HG02943 (cell line): ENCODE results near the gene HECW1.
"Not testable (repeated sequence)": the region's sequence is repeated elsewhere in the genome, so short reads cannot be mapped to it uniquely, and the experiment has no call there.

Source experiments
- ATAC-seq: cut with Tn5 transposase; IDR thresholded peaks from one replicate; pipeline ENCODE4 v1.9.1; 2021; ENCODE audit warnings: mild to moderate bottlenecking, low read depth, moderate library complexity; ENCODE audit not compliant: unreplicated experiment

Gene HECW1

DNA sequence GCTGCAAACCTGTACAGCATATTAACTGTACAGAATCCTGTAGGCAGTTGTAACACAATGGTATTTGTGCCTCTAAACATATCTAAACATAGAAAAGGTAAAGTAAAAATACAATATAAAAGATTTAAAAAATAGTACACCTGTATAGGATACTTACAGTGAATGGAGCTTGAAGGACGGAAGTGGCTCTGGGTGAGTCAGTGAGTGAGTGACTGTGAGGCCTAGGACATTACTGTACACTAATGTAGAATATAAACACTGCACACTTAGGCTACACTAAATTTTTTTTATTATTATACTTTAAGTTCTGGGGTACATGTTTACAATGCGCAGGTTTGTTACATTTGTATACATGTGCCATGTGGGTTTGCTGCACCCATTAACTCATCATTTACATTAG, 373.1 kb downstream of the HECW1 start:
- no peak for ATAC-seq

DNA sequence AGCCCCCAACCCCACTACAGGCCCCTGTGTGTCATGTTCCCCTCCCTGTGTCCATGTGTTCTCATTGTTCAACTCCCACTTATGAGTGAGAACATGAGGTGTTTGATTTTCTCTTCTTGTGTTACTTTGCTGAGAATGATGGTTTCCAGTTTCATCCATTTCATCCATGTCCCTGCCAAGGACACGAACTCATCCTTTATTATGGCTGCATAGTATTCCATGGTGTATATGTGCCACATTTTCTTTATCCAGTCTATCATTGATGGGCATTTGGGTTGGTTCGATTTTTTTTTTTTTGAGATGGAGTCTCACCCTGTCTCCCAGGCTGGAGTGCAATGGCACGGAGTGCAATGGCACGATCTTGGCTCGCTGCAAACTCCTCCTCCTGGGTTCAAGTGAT, 373.6 kb downstream of the HECW1 start:
- not testable (repeated sequence) for ATAC-seq

DNA sequence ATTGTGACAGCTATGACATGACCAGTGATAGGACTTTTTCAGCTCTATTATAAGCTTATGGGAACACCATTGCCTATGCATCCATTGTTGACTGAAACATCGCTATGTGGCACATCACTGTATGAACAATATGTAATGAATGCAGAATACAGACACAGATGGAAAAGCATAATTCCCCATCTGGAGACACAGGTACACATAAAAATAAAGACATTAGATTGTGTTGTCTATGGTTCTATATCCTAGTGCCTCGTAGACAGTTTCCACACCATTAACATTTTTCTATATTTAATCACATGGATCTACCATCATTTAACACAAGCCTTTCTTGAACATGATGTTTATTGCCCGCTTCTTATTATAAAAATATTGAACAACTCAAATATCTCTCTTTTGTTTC, 374.2 kb downstream of the HECW1 start:
- no peak for ATAC-seq

DNA sequence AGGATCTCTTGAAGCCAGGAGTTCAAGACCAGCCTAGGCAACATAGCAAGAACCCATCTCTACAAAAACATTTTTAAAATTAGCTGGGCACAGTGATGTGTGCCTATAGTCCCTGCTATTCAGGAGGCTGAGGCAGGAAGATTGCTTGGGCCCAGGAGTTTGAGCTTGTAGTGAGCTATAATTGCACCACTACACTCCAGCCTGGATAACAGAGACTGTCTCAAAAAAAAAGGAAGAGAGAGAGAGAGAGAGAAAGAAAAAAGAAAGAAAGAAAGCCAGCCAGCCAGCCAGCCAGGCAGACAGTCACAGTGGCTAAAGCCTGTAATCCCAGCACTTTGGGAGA, 375.3 kb downstream of the HECW1 start:
- no peak for ATAC-seq

DNA sequence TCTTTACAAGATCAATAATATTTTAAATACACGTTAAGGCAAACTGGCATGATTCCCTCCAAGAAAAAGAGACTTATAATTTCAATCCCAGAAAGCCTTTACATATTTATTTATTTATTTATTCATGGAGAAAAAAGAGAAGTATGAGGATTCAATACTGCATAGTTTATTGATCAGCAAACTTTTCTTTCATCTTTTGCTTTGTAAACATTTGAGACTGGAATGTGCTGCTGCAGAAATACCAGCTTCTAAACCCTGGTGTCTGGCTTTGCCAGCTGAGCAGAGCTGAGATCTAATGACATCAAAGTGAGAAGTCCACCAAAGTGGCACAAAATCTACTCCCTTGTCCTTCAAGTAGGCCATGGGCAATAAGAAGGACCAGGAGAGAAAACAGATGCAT, 376.8 kb downstream of the HECW1 start:
- no peak for ATAC-seq

DNA sequence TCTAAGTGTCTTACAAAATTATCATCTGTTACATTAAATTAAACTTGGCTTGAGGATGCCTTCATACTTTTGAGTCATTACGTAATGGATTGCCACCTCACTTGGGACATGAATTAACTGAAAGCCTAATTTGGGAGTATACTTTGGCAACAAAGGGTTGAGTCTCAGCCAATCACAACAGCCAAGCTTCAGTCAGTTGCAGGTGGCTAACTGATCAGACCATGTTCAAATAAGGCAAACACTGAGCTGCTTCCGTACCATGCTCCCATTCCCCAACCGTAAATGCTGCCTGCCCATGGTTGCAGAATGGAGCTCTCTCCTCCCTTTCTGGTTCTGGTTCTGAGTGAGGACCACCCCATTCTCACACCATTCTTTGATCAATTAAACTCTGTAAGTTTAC, 377.6 kb downstream of the HECW1 start:
- ATAC-seq = no peak

DNA sequence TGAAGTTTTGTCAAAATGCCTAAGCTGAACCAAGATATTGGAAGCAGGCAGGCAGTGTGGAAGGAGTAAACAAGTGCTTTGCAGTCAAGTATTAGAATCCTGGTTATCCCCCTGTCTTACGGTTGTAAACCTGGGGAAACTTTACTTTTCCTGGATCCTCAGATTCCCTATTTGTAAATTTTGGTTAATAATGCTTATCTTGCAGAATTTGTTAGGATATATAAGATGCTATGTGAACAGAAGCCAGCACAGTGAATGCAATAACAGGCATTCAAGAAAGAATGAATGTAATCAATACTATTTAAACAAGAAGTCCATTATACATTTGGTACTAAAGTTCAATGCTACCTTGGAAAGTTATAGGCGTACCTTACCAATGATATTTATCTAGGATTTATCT, 378.7 kb downstream of the HECW1 start:
- no peak for ATAC-seq

DNA sequence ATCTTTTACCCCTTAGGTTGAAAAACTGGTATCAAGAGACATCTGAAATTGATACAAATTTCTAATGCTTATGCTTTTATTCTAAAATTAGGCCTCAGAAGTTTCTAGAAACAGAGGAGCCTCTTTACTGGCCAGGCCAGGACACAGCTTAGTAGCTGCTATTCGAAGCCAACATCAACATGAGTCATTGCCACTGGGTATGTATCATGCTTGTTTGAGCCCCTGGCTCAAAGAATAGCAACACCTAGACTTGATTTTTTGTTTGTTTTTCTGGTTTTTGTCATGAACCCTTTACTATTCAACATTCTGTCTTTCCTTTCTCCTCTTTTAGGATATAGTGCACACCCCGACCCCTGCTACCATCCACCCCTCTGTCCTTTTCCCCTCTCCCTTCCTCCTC, 379.5 kb downstream of the HECW1 start:
- no peak for ATAC-seq

DNA sequence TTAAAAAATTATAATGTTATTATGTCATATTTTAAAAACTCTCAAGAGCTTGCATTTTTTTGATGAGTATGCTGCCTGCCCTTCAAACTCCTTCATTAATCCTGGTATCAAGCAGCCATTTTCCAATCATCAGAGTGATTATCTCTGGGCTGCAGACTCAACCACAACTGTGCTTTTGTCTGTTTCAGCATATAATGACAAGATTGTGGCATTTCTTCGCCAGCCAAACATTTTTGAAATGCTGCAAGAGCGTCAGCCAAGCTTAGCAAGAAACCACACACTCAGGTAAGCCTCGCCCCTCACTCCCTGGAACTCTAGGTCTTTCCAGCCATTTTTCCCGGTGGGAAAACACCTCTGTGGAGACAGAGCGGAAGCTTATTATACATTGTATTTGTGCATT, 380.4 kb downstream of the HECW1 start:
- no peak for ATAC-seq

DNA sequence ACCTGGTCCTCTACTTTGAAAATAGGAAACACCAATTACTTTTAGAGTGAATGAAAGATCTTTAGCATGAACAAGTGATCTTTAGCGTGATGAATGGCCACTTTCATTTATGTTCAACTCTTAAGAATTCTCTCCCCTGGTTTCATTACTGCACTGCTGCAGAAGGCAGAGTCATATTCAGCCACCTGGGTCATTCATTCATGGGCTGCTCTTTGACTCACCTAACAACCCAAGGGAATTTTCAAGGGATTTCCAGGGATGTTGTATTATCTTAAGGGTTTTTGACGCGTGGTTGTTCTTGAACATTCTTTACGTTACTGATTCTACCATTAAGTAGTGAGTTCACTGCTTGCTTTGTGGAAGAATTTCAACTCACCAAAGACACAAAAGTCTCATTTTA, 383.1 kb downstream of the HECW1 start:
- ATAC-seq = no peak

DNA sequence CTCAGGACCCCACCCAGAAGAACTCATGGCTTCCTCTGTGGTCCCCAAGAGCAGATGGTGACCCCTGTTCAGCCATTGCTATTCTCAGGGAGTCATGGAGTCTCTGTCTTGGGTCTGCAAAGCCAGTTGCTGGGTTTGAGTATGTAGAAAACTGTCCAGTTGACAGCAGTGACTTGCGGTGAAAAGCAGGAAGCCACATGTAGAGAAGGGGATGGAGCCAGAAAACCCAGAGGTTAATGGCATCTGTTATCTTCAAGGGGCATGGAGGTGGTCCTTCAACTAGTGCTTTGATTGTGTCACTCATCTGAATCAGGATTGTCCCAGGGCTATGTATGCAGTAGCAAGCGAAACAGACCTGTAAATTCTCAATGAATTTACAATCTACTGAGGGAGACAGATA, 384.1 kb downstream of the HECW1 start:
- ATAC-seq = no peak

DNA sequence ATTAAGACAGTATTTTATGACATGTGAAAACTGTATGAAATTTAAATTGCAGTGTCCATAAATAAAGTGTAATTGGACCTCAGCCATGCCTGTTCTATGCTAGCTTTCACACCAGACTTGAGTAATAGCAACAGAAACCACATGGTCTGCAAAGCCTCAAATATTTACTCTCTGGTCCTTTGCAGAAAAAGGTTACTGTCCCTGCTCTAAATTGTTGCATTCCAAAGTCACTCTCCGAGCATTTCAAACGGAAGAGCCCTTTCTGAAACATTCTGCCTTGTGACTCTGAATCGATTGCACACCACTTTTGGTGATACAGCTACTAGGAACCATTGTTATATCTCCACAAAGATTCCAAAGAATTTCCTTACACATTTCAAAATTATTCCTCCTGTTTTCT, 389.4 kb downstream of the HECW1 start:
- no peak for ATAC-seq

DNA sequence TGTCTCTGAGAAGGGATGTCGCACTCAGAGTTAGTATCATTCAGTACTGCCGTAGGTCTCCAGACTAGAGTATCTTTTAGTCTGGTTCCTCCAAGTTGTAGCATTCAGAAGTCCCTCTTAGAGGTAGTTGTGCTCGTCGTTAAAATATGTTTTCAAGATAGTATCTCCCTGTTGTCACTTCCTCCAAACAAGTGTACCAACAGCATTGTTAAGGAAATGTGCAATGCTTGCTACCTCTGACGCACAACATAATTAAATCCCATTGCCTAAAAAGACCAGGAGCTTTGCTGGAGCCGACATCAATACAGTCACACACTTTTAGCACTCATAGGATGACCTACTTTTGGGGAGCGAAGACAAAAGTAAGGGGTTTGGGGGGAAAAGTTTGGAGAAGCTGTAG, 390.5 kb downstream of the HECW1 start:
- ATAC-seq = no peak

DNA sequence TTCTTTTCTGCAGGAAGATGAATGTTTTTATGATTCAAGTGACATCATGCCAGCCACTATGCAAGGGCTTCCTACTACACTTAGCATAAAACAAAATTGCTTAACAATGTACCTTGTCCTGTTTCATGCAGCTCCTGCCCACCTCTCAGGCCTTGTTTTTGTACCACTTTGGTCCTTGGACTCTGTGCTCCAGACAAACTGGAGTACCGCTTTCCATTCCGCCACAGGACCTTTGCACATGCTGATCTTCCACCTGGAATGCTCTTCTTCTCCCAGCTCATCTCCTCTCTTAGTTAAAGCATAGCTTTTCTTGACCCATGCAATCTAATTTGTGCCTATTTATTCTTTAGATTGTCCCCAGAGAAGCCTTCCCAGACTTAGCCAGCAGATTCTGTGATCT, 393.0 kb downstream of the HECW1 start:
- no peak for ATAC-seq

DNA sequence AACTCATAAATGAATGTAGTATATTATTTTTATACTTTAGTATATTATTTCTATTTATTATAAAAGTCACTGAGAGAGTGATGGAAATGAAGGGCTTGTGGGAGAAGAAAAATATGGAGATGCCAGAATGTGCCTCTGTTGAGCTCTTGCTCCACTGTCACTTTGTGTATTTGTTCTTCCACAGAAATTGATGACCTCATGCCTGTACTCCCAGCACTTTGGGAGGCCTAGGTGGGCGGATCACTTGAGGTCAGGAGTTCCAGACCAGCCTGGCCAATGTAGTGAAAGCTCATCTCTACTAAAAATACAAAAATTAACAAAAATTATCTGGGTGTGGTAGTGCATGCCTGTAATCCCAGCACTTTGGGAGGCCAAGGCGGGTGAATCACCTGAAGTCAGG, 394.0 kb downstream of the HECW1 start:
- no peak for ATAC-seq

DNA sequence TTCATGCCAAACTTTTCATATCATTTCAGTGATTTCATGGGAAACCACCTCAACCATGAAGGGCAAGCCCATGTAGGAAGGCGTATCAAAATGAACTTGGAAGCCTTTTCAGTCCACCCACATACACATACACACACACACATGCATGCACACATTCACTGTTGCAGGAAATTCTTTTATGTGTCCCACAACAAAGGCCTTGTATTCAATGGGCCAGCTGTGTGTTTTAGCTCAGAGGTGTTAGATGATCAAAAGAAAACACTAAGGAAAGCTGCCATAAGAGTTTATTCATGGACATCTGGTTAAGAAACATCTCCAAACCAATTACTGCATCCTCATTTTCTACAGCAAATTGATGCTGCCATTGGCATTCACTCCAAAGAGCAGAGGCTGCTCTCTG, 396.0 kb downstream of the HECW1 start:
- ATAC-seq = no peak

DNA sequence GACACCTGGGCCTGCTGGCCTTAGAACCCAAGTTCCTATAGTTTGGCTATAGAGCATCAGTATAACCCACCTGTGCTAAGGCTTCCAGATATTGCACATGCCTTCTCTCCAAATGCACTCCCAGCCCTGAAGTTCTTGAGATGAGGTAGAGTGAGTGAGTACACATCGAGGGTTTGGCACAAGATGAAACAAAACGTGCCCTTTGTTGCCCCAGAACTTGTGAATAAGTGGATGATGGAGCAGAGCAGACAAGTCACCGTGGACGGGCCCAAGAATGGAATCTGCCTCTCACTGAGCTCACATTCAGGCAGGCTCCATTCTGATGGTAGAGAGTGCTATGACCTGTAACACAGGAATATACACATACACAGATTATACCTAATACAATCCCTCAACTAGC, 397.5 kb downstream of the HECW1 start:
- ATAC-seq = no peak

DNA sequence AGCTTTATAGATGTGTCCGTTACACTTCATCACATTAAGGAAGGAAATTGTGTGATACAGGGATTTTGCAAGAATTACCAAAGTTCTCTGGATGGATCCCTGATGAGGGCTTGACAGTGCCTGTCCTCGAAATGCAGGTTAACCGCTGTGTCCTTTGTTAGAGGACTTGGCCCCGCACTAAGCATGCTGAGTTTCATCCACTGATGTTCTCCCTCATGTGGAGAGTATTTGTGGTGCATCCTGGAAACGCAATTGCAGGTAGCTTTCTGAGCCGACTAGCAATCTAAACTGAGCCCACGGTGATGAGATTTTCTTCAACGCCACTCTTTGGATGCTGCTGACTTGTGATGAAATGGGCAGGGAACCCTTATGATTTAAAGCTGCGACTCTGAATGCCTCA, 398.6 kb downstream of the HECW1 start:
- ATAC-seq = no peak

DNA sequence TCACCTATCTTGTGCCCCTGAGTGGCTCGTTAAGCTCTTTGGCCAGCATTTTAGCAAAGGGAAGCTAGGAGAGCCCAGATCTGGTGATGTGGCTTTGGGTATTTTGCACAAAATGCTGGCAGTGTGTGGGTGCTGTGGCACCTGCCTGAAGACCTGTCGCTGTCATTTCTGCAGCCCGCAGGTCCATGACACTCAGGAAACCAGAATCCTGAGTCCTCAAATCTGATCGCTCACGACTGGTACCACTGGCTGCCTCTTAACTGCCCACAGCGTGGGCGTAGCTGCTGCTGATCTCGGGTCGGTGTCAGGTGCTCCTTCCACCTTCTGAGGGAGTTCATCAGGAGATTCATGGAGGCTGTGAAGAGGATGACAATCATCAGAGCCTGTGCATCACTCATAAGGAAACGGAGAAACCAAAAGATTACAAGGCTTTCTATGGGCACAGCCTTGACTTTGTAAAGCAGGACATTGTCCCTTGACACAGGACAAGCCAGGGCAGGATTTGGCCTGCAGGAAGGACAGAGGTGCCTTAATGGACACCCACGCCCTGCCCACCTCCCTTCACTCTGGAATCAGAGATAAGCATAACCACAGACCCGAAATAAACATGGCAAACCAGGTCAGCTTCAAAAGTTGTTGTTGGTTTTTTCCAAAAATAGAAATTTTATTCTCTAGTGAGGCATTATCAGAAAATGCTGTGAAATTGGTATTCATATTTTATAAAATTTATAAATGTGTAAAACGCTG, 399.5 kb downstream of the HECW1 start:
- ATAC-seq = no peak

DNA sequence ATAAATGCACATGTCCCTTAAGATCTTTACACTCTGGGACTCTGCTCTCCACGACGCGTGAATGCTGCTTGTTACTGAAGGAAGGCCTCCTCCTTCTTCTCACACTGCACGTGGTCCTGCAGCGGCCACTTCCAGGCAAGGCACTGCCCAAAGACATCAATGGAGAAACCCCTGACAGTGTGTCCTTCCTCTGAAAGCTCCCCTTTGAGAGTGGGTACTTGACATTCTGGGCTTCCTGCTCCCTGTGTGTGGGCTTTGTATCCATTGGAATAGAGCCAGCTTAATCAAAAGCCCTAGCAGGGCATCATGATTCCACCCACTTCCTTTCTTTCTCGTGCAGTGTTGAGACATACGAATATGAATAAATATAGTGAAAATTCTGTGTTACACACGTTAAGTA, 400.8 kb downstream of the HECW1 start:
- ATAC-seq = no peak

DNA sequence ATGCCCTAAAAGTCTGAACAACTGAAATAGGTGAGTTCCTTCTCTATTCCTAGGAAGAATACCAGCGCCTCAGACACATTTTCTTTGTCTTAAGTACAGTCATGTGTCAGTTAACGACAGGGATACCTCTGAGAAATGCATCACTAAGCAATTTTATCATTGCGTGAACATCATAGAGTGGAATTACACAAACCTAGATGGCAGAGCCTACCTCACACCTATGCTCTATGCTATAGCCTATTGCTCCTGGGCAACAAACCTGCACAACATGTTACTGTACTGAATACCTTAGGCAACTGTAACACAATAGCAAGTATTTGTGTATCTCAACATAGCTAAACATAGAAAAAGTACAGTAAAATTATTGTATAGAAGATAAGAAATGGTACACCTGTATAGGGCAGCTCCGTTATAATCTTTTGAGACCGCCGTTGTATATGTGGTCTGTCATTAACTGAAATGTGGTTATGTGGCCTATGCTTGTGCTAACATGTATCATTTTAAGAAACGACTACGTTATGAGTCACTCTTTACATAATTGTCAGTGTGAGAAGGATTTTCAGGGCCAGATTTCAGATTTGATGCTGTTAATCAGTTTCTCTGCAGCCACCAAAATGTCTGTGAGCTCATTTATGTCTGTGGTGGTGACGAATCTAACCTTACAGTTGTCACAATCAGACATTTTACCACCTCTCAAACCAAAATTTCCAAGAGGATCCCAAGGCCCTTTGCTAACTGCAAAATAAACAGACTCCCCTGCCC, 404.3 kb downstream of the HECW1 start:
- no peak for ATAC-seq

DNA sequence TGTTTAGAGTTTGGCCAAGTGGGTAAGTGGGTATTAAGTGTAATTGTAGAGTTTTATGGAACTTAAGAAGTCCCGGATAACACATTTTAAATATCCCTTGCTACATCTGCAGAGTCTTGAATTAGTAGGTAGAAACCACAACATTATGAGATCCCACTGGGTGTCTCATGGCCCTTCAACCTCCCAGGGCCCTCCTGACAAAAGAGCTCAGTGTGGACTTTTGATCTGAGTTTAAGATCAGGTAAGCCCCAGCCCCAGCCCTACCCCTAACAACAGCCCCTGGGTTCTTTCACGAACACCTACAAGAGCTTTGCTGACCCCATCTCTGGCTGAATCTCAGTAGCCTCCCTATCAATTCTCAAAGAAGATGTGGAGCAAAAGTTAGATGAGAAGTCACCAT, 405.0 kb downstream of the HECW1 start:
- ATAC-seq = no peak
